Brain microvascular endothelial cell (primary cell): ENCODE results near the gene SNX33.
"Not testable (repeated sequence)": the region's sequence is repeated elsewhere in the genome, so short reads cannot be mapped to it uniquely, and the experiment has no call there.

Source experiments
- DNase-seq: peaks from one replicate; pipeline ENCODE4 v3.0.0-alpha.2; 2020
- H3K27ac ChIP-seq: fragments of 250-450 bp; sonication (Bioruptor Pico); 2 replicates; pipeline ENCODE4 v1.5.1; 2020; ENCODE audit warnings: mild to moderate bottlenecking, moderate library complexity
- H3K27me3 ChIP-seq: fragments of 250-450 bp; sonication (Bioruptor Pico); replicated peaks from 2 replicates; pipeline ENCODE4 v1.5.1; 2020; ENCODE audit warnings: mild to moderate bottlenecking
- H3K36me3 ChIP-seq: fragments of 250-450 bp; sonication (Bioruptor Pico); replicated peaks from 2 replicates; pipeline ENCODE4 v1.5.1; 2020; ENCODE audit warnings: mild to moderate bottlenecking
- H3K4me3 ChIP-seq: 2 replicates; pipeline ENCODE4 v1.5.1; 2011; ENCODE audit warnings: low read depth, mild to moderate bottlenecking, control low read depth, low read length, moderate library complexity
- CTCF ChIP-seq: IDR thresholded peaks from 2 replicates; pipeline ENCODE4 v1.5.1; 2011; ENCODE audit warnings: low read depth, mild to moderate bottlenecking, moderate library complexity, low read length, control low read depth, inconsistent platforms; ENCODE audit errors: missing control alignments
- in situ Hi-C: cut with HindIII; loops from 2 replicates; pipeline ENCODE4 v1.10.0; 2017; ENCODE audit warnings: low sequenced_read_pairs, low pct_ligation_motif_present

SNX33 gene

DNA sequence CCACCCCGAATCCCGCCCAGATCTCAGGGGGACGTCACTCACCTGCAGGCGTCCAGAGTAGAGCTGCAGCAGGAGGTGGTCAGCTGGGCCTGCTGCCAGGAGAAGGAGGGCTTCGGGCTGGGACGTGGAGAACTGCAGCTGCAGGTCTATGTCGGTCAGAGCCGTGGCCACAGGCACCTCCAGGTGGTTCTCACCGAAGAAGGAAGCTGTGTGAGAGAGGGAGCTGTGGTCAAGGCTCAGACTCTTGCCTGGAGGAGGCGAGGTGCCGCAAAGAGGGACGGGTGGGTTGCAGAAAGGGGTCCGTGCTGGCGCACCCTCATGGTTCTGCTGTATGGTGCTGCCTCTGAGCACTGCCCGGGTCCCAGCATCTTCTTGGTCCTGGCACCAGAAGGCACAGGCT, 45.3 kb downstream of the SNX33 start:
- peaks cover 14% of the 10 kb centered on the region for H3K36me3 ChIP-seq
- in situ Hi-C loops, H3K4me3 ChIP-seq, H3K27me3 ChIP-seq, DNase-seq, H3K27ac ChIP-seq: not testable (repeated sequence)

DNA sequence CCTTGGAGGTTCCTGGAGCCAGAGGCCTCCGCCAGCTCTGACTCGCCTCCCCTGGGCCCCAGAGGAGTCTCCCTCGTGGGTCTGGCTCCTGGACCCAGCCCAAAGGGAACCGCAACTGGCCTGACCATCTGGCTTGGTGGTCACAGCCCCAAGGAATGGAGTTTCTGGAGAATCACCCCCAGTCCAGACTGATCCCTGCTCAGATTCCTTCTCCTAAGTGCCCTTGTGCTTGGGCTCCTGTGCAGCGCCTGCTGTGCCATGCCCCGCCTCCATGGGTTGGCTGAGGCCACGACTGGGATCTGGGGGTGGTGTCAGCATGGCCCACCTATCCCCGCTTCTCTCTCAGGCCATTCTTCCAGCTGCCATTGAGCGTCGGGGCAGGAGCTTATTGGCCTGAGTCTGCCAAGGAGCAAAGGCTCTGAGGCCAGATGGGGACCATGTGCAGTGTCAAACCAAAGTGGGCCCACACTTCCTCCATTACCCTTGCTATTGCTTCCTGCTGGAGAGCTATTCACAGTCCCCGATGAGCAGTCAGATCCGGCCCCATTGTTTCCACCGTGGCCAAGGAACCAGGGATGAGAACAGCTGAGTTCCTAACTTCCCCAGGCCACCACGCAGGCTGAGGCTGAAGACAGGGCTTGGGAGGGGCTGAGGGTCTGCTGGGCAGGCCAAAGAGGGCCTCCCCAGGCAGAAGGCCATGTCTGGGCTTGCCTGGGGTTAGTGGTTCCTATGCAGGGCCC, 46.0 kb downstream of the SNX33 start:
- no peak for TF ChIP-seq CTCF
- Histone ChIP-seq H3K27me3 (no peaks in the 10 kb centered on the region), H3K36me3 (peaks cover 8% of the 10 kb centered on the region), H3K27ac (peak overlapping the region; percentile 59), H3K4me3 (no peak overlapping the region)
- no peak for DNase-seq
- in situ Hi-C loops, result no loop called here

DNA sequence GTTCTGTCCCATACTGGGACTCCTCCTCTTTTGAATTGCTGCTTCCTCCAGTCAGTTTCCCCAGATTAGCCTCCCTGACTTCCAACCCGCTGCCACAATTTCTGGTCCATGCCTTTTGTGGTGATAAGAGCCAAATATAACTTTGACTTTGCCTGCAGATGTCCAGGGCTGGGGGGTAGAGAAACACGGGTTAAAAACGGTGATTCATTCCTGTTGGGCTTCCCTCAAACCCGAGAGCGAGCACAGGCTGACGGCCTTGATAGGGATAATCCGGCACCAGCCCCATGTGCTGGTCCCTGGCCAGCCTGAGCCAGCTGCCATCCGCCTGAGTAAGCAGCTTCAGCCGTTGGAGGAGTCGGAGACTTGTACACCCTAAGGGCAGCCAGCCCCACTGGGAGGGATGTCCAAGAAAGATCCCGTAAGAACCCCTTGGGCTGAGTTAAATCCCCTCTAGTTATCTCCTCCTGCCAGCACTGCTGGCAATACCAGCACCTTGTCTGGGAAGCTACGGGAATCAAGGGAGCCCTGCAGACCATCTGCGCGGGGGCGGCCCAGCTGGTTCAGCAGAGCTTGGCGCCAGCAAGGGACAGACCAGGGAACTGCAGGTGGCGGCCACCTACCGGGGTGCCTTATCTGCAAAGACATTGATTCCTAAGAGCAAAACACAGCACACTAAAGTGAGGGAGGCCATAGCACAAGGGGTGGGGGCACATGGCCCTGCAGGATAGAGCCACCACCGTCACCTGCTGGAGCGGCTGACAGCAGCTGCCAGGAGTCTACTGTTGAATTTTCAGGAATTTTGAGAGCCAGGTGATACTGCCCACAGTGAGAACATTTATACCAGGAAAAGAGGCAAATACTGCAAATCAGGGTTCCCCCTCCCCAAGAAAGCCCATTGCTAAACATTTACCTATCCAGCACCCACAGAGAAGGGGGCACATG, 46.8 kb downstream of the SNX33 start:
- no peaks in the 10 kb centered on the region for H3K27me3 ChIP-seq
- H3K27ac ChIP-seq, result peak overlapping the region; percentile 59
- peaks cover 5% of the 10 kb centered on the region for H3K36me3 ChIP-seq
- no peak overlapping the region for H3K4me3 ChIP-seq
- in situ Hi-C loops, result no loop called here
- peak; percentile 89 for DNase-seq
- TF ChIP-seq CTCF, result peak; percentile 65

- H3K27ac ChIP-seq, result no peak overlapping the region
- in situ Hi-C loops, result no loop called here
Measured at GRCh38 chr15:75695220-75695619, 47.5 kb downstream of the SNX33 start.

GRCh38 chr15:75695634-75696310, 48.1 kb downstream of the SNX33 start:
- Histone ChIP-seq H3K36me3 (no peaks in the 10 kb centered on the region), H3K27me3 (no peaks in the 10 kb centered on the region), H3K27ac (no peak overlapping the region), H3K4me3 (no peak overlapping the region)
- in situ Hi-C loops, result no loop called here
- no peak for DNase-seq
- TF ChIP-seq CTCF, result no peak

More at GRCh38 chr15:75695220-75695619, 47.5 kb downstream of the SNX33 start:
- no peaks in the 10 kb centered on the region for H3K27me3 ChIP-seq
- DNase-seq, result no peak
- H3K36me3 ChIP-seq, result peaks cover 5% of the 10 kb centered on the region
- no peak overlapping the region for H3K4me3 ChIP-seq
- TF ChIP-seq CTCF, result no peak

DNA sequence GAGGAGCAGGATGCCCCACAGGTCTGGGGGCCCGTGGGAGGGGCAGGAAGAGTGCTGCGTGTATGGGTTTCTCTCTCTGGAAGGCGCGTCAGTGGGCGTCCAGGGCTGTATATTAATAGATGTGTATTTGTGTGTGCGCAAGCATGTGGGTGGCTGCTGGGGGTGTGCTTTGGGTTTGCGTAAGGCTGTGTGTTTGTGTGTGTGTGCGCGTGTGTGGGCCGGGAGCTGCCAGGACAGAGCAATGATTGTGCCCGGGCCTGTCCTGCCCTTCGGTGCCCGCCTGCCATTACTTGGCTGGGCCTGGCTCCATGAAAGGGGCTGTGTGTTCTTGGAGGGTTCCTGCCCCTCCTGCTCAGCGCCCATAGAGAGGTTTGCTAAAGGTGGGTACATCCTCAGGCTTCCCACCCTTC, 48.6 kb downstream of the SNX33 start:
- in situ Hi-C loops, result no loop called here
- H3K4me3 ChIP-seq, result no peak overlapping the region
- TF ChIP-seq CTCF, result no peak
- no peaks in the 10 kb centered on the region for H3K36me3 ChIP-seq
- no peak overlapping the region for H3K27ac ChIP-seq
- DNase-seq, result no peak
- H3K27me3 ChIP-seq, result no peaks in the 10 kb centered on the region
